Adipocyte (in vitro differentiated cells): Measurements from ENCODE around the gene RAE1.
"Not testable (repeated sequence)": the region's sequence is repeated elsewhere in the genome, so short reads cannot be mapped to it uniquely, and the experiment has no call there.

Experiments used
- DNase-seq: peaks from one replicate; pipeline ENCODE4 v3.0.0-alpha.2; 2015; ENCODE audit warnings: low read depth
- H3K27me3 ChIP-seq: replicated peaks from 2 replicates; pipeline ENCODE4 v1.7.0; 2013; ENCODE audit warnings: mild to moderate bottlenecking, low read length, moderate library complexity; ENCODE audit not compliant: control insufficient read depth, insufficient read depth
- H3K36me3 ChIP-seq: 2 replicates; pipeline ENCODE4 v1.7.0; 2013; ENCODE audit warnings: low read length, mild to moderate bottlenecking, moderate library complexity; ENCODE audit not compliant: control insufficient read depth, insufficient read depth, severe bottlenecking
- H3K4me1 ChIP-seq: 2 replicates; pipeline ENCODE4 v1.7.0; 2013; ENCODE audit warnings: mild to moderate bottlenecking, low read length, moderate library complexity; ENCODE audit not compliant: control insufficient read depth, insufficient read depth
- H3K4me3 ChIP-seq: 2 replicates; pipeline ENCODE4 v1.7.0; 2013; ENCODE audit warnings: mild to moderate bottlenecking, low read length, moderate library complexity
- H3K9ac ChIP-seq: 2 replicates; pipeline ENCODE4 v1.7.0; 2013; ENCODE audit warnings: mild to moderate bottlenecking, low read length, moderate library complexity
- H3K9me3 ChIP-seq: 2 replicates; pipeline ENCODE4 v1.7.0; 2013; ENCODE audit warnings: mild to moderate bottlenecking, low read length, moderate library complexity; ENCODE audit not compliant: control insufficient read depth

RAE1 gene

DNA sequence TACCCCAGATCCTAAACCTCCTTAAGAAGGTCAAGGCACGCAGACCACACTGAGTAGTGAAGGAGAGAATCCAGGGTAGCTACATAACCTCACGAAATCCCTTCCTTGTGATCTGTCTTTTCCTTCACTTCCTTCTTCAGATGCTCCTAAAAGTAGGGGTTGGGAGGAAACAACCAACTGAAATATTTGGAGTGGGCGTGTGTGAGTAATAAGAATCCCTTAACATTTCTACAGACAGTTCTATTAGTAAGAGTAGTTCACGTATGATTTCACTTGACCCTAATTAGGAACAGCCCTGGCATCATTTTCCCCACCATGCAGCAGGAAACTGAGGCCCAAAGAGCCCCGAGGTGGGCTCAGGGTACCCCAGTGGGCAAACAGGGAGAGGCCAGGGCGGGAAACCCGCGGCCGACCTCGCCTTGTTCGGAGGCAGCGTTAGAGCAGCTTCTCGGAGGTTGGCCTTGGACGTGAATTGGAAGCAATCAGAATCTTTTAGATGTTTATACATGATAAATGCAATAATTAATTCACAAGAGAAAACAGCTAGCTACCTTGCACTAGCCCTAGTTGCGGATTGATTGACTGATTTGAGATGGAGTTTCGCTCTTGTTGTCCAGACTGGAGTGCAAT is 859 bp upstream of the RAE1 start:
- Histone ChIP-seq H3K27me3 (no peaks in the 10 kb centered on the region), H3K9me3 (no peaks in the 10 kb centered on the region), H3K9ac (no peak overlapping the region), H3K36me3 (peaks cover 6% of the 10 kb centered on the region), H3K4me3 (no peak overlapping the region), H3K4me1 (peaks cover 16% of the 10 kb centered on the region)
- peak; percentile 7 for DNase-seq

DNA sequence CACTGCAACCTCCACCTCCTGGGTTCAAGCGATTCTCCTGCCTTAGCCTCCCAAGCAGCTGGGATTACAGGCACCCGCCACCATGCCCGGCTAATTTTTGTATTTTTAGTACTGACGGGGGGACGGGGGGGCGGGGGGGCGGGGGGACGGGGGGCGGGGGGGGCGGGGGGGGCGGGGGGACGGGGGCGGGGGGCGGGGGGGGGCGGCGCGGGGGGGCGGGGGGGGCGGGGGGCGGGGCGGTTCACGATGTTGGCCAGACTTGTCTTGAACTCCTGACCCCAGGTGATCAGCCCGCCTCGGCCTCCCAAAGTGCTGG is 371 bp upstream of the RAE1 start:
- H3K27me3 ChIP-seq, DNase-seq, H3K36me3 ChIP-seq, H3K9me3 ChIP-seq: not testable (repeated sequence)
- Histone ChIP-seq H3K9ac (peak overlapping the region; percentile 98), H3K4me1 (peaks cover 16% of the 10 kb centered on the region), H3K4me3 (peak overlapping the region; percentile 100)

DNA sequence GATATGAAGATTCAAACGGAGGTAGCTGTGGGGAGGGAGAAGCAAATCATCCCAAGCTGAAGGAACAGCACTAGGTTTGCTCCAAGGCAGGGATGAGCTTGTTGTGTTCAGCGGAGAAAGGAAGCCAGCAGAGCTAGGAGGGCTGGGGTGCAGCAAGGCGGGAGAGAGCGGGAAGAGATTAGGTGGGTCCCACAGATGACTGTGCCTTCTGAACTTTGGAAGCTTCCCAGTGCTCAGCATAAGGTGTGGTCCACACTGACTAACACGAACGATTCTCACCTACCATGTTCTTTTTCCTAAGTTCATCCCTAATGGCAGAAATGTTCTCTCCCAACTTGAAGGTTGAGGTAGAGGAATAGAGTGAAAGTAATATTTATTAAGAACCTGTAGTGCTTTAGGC is 1.2 kb downstream of the RAE1 start:
- Histone ChIP-seq H3K4me1 (peaks cover 16% of the 10 kb centered on the region), H3K36me3 (peaks cover 6% of the 10 kb centered on the region), H3K9ac (peak overlapping the region; percentile 98), H3K4me3 (peak overlapping the region; percentile 100), H3K9me3 (no peaks in the 10 kb centered on the region), H3K27me3 (no peaks in the 10 kb centered on the region)
- DNase-seq = no peak

DNA sequence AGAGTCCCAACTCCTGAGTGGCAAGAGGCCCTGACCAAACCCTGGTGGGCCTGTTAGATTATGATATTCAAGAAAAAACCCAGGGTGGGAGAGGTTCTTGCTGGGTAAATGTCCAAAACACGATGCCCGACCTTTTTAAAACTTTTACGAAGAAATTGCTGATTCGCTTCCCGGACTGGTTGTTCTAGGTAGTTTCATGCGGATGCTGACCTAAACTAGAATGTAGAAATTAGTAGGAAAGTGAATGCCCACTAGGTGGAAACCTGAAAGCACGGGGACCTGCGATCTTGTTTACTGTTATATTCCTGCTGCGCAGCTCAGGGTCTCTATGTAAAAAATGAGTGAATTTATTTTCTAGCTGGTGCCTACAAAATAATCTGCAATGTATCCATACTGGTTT is 2.3 kb downstream of the RAE1 start:
- no peak overlapping the region for H3K4me3 ChIP-seq
- no peaks in the 10 kb centered on the region for H3K9me3 ChIP-seq
- no peak for DNase-seq
- H3K4me1 ChIP-seq = peaks cover 16% of the 10 kb centered on the region
- no peak overlapping the region for H3K9ac ChIP-seq
- H3K36me3 ChIP-seq = peaks cover 6% of the 10 kb centered on the region
- H3K27me3 ChIP-seq = no peaks in the 10 kb centered on the region

DNA sequence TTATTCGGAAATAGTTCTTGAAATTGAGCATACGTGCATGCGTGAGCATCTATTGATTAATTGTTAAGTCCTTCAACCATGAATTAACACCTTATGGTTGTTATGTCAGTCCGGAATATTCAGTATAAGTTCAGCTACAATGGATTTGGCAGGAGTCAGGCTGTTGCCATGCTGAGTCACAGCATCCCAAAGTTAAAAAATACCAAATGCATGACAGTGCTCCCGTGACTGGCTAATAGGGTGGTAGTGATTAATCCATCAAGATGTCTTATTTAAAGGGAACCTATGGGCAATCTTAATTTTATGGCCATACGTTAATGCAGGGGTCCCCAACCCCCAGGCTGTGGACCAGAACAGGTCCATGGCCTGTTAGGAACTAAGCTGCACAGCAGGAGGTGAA is 10.5 kb downstream of the RAE1 start:
- no peaks in the 10 kb centered on the region for H3K4me1 ChIP-seq
- peak; percentile 54 for DNase-seq
- no peak overlapping the region for H3K4me3 ChIP-seq

DNA sequence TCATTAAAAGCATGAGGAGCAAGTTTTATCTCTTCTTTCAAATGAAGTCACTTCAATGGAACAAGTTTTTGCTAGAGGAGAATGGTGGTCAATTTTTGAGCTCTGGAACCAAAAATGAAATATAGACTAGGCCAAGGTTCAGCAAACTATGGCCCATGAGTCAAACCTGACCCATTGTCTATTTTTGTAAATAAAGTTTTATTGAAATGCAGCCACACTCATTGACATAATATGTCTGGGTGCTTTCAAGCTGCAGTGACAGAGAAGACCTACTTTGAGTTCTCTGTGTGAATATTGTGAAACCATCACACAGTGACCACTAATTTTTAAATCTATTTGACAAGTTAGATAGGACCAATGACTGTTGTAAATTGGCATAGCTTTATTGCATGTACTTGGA is 13.4 kb downstream of the RAE1 start:
- H3K4me1 ChIP-seq = no peaks in the 10 kb centered on the region
- H3K36me3 ChIP-seq = peaks cover 75% of the 10 kb centered on the region
- no peak overlapping the region for H3K9ac ChIP-seq
- H3K27me3 ChIP-seq = no peaks in the 10 kb centered on the region
- H3K4me3 ChIP-seq = no peak overlapping the region
- no peak for DNase-seq
- H3K9me3 ChIP-seq = no peaks in the 10 kb centered on the region

More for the DNA sequence above, 10.5 kb downstream of the RAE1 start:
- Histone ChIP-seq H3K27me3 (no peaks in the 10 kb centered on the region), H3K36me3 (peaks cover 46% of the 10 kb centered on the region), H3K9ac (no peak overlapping the region), H3K9me3 (no peaks in the 10 kb centered on the region)

DNA sequence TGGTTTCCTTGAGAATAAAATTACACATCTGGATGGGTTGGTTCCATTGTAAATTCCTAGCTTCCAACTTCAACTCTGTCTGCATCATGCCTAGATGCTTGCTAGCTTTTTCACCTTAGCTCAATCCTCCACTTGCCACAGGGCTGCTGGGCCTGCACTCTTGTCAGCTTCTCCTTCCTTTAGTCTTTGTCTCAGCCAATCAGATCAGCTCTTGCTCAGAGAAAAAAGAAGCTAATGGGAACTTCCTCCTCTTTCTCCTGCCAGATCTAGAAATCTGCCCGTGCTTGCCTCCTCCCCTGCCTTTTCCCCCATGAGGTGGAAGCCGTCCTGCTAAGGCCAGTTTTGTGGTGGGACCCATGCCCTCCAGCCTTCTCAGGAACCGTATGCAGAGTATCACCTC is 18.5 kb downstream of the RAE1 start:
- Histone ChIP-seq H3K4me3 (no peak overlapping the region), H3K27me3 (no peaks in the 10 kb centered on the region), H3K9me3 (no peaks in the 10 kb centered on the region), H3K9ac (no peak overlapping the region), H3K36me3 (peaks cover 98% of the 10 kb centered on the region), H3K4me1 (peaks cover 3% of the 10 kb centered on the region)
- no peak for DNase-seq

DNA sequence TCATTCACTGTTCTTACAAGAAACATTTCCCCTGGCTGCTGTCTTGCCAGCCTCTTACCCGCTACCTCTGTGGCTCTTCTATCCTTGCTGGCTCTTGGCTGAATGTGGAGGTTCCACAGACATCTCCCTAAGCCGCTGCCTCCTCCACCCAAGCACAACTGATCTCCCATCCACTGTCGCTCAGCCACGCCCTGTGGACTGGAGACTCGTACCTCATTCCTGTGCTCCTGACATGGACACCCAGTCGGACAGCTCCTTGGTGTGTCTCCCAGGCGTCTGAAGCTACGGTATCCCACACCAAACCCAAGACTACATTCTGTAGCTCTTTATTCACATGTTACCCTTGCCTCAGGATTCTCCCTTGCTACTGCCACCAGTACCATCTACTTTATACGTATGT is 19.3 kb downstream of the RAE1 start:
- DNase-seq = no peak
- H3K4me3 ChIP-seq = no peak overlapping the region
- peaks cover 98% of the 10 kb centered on the region for H3K36me3 ChIP-seq
- H3K9me3 ChIP-seq = no peaks in the 10 kb centered on the region
- H3K9ac ChIP-seq = no peak overlapping the region
- peaks cover 10% of the 10 kb centered on the region for H3K4me1 ChIP-seq
- H3K27me3 ChIP-seq = no peaks in the 10 kb centered on the region

DNA sequence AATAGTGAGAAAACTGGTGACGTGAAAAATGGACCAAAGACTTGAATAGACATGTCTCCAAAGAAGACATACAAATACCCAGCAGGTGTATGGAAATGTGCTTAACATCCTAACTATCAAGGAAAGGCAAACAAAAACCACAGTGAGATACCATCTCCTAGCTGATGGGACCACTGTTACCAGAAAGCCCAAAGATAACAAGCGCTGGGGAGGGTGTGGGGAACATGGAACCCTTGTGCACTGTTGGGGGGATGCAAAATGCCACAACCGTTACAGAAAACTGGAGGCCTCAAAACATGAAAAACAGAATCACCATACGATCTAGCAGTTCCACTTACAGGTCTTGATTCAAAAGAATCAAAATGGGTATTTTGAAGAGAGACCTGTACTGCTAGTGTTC is 20.3 kb downstream of the RAE1 start:
- Histone ChIP-seq H3K9ac (no peak overlapping the region), H3K27me3 (no peaks in the 10 kb centered on the region), H3K9me3 (no peaks in the 10 kb centered on the region), H3K4me3 (no peak overlapping the region), H3K4me1 (peaks cover 15% of the 10 kb centered on the region), H3K36me3 (peaks cover 98% of the 10 kb centered on the region)
- DNase-seq = no peak

DNA sequence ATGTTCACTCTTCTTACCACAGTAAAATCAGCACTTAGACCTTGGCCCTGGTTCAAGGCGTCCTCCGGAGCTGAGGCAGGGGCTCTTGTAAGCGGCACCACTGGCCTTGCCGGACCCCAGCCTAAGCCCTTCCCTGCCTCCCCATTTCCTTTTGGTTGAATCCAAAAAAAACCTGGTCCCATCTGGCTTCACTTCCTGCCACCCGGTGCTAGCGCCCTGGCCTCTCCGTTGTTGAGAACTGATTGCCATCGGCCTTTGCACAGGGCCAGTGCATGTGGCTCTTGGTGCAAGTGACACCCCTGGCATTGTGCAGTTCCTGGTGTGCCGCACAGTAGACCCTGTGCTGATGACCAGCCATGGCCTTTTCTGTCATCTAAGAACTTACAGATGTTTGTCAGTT is 21.1 kb downstream of the RAE1 start:
- no peaks in the 10 kb centered on the region for H3K27me3 ChIP-seq
- no peak for DNase-seq
- H3K4me3 ChIP-seq = no peak overlapping the region
- no peak overlapping the region for H3K9ac ChIP-seq
- H3K9me3 ChIP-seq = no peaks in the 10 kb centered on the region
- H3K4me1 ChIP-seq = peaks cover 15% of the 10 kb centered on the region
- H3K36me3 ChIP-seq = peaks cover 98% of the 10 kb centered on the region

DNA sequence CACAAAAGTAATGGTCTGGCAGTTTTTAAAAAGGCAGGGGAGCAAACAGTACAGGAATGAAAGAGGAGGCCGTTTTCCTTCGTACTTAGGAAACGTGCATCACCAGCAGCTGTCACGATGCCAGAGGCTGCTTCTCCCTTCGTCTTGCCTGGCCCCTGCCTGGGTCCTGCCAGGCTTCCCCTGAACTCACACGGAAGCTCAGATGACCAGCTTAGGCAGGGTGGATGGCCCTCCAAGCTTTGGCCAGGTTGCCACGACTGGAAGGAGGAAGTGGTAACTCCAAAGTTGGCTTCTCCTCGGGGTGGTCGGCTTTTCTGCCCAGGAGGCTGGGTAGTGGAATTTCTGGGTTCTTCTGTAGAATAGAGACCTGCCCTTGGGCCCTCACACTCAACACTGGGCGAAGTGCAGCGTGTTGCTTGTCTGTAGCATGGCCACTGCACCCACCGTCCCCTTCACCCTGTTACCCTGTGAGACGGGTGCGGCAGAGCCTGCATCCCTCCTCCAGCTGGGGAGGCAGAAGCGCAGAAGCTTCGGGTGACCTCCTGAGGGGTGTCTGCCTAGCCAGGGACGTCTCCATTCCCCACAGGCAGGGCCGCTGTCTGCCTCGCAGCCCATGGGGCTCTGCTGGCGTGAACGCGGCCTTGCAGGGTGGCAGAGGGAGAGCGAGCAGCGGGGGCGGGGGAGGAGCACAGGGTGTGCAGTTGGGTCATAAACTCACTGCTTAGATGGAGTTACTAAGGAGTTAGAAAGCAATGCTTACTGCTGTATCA is 21.7 kb downstream of the RAE1 start:
- peaks cover 15% of the 10 kb centered on the region for H3K4me1 ChIP-seq
- no peak overlapping the region for H3K4me3 ChIP-seq
- H3K9me3 ChIP-seq = no peaks in the 10 kb centered on the region
- H3K9ac ChIP-seq = no peak overlapping the region
- H3K36me3 ChIP-seq = peaks cover 98% of the 10 kb centered on the region
- H3K27me3 ChIP-seq = no peaks in the 10 kb centered on the region
- DNase-seq = no peak
